ENCODE measurements around the gene YARS2.
"Not testable (repeated sequence)": the region's sequence is repeated elsewhere in the genome, so short reads cannot be mapped to it uniquely, and the experiment has no call there.

Gene YARS2

DNA sequence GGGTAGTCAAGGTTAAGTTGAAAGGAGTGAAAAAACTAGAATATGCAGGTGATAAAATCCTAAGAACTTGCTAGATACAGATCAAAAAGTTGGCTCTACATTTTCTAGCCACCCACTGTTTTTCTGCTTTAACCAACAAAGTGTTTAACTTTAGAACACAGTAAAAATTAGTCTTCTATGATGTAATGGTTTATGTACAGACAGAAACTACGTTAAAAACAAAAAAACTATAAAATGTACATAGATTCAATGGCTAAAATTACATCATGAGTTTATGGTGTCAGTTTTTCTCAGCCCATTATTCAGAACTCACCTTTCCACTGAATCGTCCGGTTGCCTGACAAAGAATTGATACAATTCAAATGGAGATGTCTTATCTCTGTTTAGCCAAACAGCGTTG is 2.1 kb downstream of the YARS2 start:
- no peak for DNase-seq (ENCODE audit: low spot score)

DNA sequence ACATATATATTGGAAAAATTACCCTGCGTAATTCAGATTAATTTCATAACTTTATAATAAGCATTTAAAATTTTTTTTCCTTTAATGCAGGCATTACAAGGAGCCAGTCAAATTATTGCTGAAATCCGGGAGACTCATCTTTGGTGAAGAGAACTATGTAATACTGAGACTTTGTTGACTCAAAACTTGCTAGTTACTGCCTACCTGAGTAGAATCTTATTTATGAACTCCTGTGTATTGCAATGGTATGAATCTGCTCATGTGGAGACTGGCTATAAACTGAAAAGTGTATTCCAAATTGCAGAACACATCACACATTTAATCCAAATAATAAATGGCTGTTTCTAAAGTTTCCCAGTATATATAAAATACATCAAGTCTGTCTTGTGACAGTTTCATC is 12.4 kb downstream of the YARS2 start:
- no peak for DNase-seq (ENCODE audit: low spot score)

DNA sequence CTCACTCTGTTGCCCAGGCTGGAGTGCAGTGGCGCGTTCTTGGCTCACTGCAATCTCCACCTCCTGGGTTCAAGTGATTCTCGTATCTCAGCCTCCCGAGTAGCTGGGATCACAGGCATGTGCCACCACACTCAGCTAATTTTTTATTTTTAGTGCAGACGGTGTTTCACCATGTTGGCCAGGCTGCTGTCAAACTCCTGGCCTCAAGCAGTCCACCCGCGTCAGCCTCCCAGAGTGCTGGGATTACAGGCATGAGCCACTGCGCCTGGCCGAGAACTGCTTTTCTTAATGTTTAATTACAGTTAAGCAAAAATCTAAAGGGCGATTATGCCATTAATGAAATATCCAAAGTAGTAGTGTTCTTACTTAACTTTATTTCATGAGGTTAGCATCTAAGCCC is 13.6 kb downstream of the YARS2 start:
- DNase-seq (ENCODE audit: low spot score), result no peak

DNA sequence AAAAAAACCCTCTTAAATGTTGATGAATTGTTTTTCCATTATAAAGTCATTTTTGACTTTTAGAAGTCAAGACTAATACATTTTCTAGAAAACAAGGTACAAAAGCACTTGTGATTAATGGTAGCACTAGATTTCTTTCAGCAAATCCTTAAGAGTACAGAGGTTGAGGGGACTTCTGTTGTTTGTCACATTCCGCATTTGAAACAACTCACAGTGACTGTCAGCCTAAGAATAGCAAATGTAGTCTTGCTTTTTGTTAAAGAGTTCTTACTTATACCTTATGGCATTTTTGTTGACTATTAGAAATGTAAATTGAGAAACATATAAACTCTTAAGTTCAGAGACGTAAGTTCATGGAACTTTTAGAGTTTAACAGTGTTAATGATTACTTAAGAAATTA is 16.4 kb downstream of the YARS2 start:
- no peak for DNase-seq (ENCODE audit: low spot score)

GRCh38 chr12:32737715-32738114 is 18.0 kb downstream of the YARS2 start:
- DNase-seq (ENCODE audit: low spot score), result no peak

DNA sequence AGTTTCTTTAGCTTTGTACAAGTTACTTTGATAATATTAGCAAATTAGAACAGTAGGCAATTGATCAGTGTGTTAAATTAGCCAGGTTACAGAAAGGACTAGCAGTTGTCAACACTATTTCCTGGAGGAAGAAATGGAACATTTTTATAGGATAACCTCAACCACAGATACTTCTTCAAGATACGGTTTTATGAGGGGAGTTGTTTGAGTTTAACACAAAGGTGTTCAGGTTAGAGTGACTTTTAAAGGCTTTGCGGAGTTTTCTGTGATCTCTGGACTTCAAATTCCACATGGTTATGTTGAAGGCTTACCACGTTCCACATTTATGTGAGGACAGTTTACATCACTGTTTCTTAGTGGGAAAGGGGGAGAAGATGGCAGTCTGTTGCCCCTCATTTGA is 19.3 kb downstream of the YARS2 start:
- no peak for DNase-seq (ENCODE audit: low spot score)

- no peak for DNase-seq (ENCODE audit: low spot score)
These were observed 20.7 kb downstream of the YARS2 start for GRCh38 chr12:32734952-32735351.

GRCh38 chr12:32727237-32727636 is 28.5 kb downstream of the YARS2 start:
- DNase-seq (ENCODE audit: low spot score), result no peak

DNA sequence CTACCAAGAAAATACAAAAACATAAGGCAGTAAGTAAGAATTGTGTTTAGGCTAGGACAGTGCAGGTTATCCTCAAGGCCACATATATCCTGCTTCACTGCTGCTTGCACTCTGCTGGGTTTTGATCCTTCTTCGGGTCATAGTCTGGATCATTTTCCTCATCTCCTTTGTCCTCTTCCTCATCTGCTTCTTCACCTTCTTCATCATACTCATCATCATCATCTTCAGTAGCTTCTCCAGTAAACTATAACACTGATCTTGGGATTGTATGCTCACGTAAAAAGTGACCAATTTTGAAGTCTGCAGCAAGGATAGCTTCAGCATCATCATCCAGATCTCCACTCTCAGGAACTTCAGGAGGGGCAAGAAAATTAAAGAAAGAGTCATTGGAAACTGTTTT is 29.4 kb downstream of the YARS2 start:
- DNase-seq (ENCODE audit: low spot score), result no peak

DNA sequence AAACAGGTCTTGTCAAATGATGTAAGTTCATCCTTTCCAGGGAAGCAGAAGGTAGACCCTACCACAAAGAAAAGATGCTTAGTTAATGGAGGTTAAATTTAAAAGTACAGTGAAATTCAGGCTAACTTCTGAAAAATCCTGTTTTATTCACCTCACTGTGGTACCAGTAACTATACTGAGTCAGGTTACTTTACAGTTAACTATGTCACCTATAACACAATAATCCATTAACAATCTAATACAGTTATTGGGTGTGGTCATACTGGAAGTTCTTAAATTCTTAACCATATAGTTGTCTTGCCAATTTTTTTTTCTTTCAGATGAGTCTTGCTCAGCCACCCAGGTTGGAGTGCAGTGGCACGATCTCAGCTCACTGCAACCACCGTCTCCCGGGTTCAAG is 30.4 kb downstream of the YARS2 start:
- DNase-seq (ENCODE audit: low spot score), result not testable (repeated sequence)

GRCh38 chr12:32718926-32719325 is 36.8 kb downstream of the YARS2 start:
- DNase-seq (ENCODE audit: low spot score), result no peak

DNA sequence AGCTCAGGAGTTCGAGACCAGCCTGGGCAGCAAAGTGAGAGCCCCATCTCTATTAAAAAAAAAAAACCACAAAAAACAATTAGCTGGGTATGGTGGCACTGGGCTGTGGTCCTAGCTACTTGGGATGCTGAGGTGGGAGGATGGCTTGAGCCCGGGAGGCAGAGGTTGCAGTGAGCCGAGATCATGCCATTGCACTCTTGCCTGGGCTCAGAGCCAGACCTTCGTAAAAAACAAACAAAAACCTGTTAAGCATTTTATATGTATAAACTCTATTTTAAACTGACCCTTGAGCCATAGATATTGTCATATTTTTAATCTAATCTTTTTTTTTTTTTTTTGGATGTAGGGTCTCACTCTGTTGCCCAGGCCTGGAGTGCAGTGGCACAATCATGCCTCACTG is 40.9 kb downstream of the YARS2 start:
- DNase-seq (ENCODE audit: low spot score), result no peak

DNA sequence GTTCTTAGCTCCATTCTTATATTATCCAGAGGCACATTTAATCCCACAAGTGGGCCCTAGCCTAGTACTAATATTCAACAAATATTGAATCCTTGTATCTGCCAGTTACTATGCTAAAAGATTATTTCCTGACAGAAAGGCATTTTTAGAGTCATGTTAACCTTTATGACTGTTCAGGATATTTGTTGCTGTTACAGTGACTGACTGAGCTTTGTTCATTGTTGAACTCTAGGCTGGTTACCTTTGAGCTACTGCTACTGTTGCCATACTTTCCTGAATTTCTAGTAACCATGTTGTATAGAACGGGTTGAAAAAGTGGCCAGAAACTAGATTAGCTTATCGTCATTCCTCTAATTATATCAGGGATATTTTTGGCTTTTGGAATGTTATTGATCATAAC is 46.8 kb downstream of the YARS2 start:
- no peak for DNase-seq (ENCODE audit: low spot score)

DNA sequence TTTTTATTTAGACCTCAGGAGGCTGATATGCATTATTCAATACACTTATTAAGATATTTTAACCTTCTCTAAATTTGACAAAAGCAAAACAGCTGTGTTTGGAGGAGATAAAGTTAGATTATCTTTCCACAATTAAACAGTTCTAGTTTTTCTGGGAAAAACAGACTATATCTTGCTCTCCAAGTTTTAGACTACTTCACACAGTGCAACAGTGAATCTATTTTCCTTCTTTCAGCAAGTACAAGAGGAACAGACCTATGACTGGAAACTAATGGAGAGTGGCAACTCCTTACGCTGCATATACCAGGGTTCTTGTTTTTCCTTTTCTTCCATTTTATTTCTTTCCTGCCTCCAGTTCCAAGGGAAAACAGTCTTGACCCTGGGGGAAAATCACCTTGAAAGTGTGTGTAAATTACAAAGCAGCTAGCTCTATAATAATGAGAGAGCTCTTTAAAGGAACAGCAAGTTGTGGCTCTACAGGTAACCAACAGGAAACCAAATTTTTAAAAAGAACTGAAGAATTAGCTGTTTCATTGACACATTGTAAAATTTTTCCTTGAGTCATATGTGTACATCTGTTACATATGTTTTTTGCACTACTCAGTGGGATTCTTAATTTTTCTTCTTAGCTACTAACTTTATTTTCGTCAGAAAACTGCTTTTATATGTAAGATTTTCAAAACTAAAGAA is 49.2 kb downstream of the YARS2 start:
- DNase-seq (ENCODE audit: low spot score), result no peak

GRCh38 chr12:32705783-32706182 is 49.9 kb downstream of the YARS2 start:
- DNase-seq (ENCODE audit: low spot score), result no peak

DNA sequence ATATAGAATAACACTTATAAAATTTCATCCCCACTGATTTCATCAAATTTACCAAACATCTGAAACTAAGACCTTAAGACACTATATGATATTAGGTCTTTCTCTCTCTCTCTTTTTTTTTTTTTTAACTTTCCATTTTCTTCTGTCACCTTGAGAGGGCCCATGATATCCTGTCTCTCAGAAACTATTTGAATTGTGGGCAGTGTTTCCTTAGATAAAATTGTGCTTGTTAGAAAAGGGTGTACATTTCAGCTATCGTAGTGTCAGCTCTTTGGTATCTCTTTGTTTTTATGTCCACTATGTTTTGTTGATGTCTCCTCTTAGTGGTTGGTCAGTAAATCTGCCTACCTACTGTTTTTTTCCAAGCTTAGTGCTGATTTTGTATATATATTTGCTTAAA is 52.8 kb downstream of the YARS2 start:
- no peak for DNase-seq (ENCODE audit: low spot score)

- peak; percentile 10 for DNase-seq (ENCODE audit: low spot score)
These were observed 53.2 kb downstream of the YARS2 start for GRCh38 chr12:32702473-32702872.

DNA sequence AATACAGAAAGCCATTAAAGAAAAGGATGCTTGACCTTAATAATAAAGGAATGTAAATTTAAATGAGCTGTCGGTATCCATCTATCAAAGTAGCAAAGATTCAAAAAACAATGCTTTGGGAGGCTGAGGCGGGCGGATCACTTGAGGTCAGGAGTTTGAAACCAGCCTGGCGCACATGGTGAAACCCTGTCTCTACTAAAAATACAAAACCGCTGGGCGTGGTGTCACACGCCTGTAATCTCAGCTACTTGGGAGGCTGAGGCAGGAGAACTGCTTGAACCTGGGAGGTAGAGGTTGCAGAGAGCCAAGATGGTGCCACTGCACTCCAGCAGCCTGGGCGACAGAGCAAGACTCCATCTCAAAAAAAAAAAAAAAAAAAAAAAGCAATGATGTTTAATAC is 56.3 kb downstream of the YARS2 start:
- not testable (repeated sequence) for DNase-seq (ENCODE audit: low spot score)

- no peak for DNase-seq (ENCODE audit: low spot score)
These were observed 57.4 kb downstream of the YARS2 start for GRCh38 chr12:32698285-32698684.

DNA sequence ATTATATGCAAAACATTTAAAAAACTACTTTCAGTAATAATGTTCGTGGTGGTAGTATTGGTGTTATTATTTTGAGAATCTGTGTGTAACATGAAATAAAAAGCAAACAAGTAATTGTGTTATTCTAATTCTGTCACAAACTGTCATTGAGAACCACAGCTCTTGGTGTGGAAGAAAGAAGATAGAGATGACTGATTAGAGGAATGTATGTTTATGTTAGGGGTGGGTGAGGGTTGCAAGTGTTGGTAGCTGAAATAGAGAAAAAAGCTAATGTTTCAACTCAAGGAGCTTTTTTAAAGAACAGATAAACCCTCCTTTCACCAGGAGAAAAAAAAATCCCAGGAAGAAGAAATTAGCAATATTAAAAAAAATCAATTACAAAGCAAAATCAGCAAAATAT is 58.3 kb downstream of the YARS2 start:
- DNase-seq (ENCODE audit: low spot score), result no peak
